H1 (cell line): Measurements from ENCODE around the gene CLRN1. TPM values are rescaled to one million over a fixed set of nuclear protein-coding genes. Genes with fewer than 3 reads are reported as not detected.

Source experiments
- CTCF ChIA-PET: fragments of 300-600 bp; sonication (Branson Sonifier 250); formaldehyde crosslinking; loops from one replicate; lab custom pipeline; 2021; ENCODE audit not compliant: partially characterized antibody; lab: Charles Lee
- POLR2A ChIA-PET: fragments of 300-600 bp; sonication (Branson Sonifier 250); formaldehyde crosslinking; loops from one replicate; lab custom pipeline; 2021; ENCODE audit warnings: inconsistent platforms; ENCODE audit not compliant: partially characterized antibody; lab: Charles Lee
- DNase-seq, 2 experiments: peaks; one replicate each; pipeline versions ENCODE4 v3.0.0 to v3.0.0-alpha.2; 2010 to 2022; ENCODE audit warnings: low spot score in 2 of 2, low read depth in 1 of 2, mixed read lengths in 1 of 2
- FAIRE-seq: peaks from 2 replicates; lab custom pipeline; 2011; peaks lifted over from hg19 to GRCh38; lab: Jason Lieb, UNC
- H2AFZ ChIP-seq: 2 replicates; pipeline ENCODE4 v1.8.1; 2012; ENCODE audit warnings: low read length, inconsistent platforms
- H2AK5ac ChIP-seq: 2 replicates; pipeline ENCODE4 v1.6.1; 2013; ENCODE audit warnings: low read depth, low read length
- H2BK120ac ChIP-seq: replicated peaks from 2 replicates; pipeline ENCODE3; 2013; ENCODE audit warnings: low read depth, low read length, inconsistent platforms
- H2BK12ac ChIP-seq: 2 replicates; pipeline ENCODE4 v1.6.1; 2013; ENCODE audit warnings: low read depth, low read length
- H2BK15ac ChIP-seq: 2 replicates; pipeline ENCODE4 v1.6.1; 2013; ENCODE audit warnings: low read length
- H2BK20ac ChIP-seq: 2 replicates; pipeline ENCODE4 v1.6.1; 2013; ENCODE audit warnings: low read length
- H2BK5ac ChIP-seq: 2 replicates; pipeline ENCODE4 v1.6.1; 2013; ENCODE audit warnings: low read depth, low read length
- H3K14ac ChIP-seq: 2 replicates; pipeline ENCODE4 v1.6.1; 2013; ENCODE audit warnings: inconsistent platforms; ENCODE audit not compliant: insufficient read length
- H3K18ac ChIP-seq: 2 replicates; pipeline ENCODE4 v1.6.1; 2013; ENCODE audit warnings: low read length; ENCODE audit errors: extremely low read depth
- H3K23ac ChIP-seq: 2 replicates; pipeline ENCODE4 v1.6.1; 2013; ENCODE audit warnings: inconsistent platforms; ENCODE audit not compliant: insufficient read length
- H3K23me2 ChIP-seq: 2 replicates; pipeline ENCODE4 v1.6.1; 2013; ENCODE audit warnings: low read depth, low read length
- H3K27ac ChIP-seq: 2 replicates; pipeline ENCODE4 v1.6.1; 2011; ENCODE audit warnings: low read depth, low read length, inconsistent platforms
- H3K27me3 ChIP-seq, 4 experiments: replicated peaks in 1 of 4; 1 replicate in 1 of 4; 2 replicates in 3 of 4; pipeline versions ENCODE4 v1.6.1 to v1.8.1; 2011 to 2013; ENCODE audit warnings: low read length in 3 of 4, mild to moderate bottlenecking in 3 of 4, inconsistent platforms in 2 of 4, mixed read lengths in 2 of 4, moderate library complexity in 1 of 4; ENCODE audit not compliant: control insufficient read depth in 3 of 4, insufficient read depth in 3 of 4; ENCODE audit errors: extremely low read depth in 1 of 4
- H3K36me3 ChIP-seq, 4 experiments: 2 replicates each; pipeline versions ENCODE4 v1.6.1 to v1.8.1; 2011 to 2013; ENCODE audit warnings: mild to moderate bottlenecking in 4 of 4, low read length in 3 of 4, moderate library complexity in 2 of 4, control low read depth in 1 of 4, inconsistent platforms in 1 of 4; ENCODE audit not compliant: insufficient read depth in 4 of 4, control insufficient read depth in 2 of 4
- H3K4ac ChIP-seq: replicated peaks from 2 replicates; pipeline ENCODE3; 2013; ENCODE audit warnings: low read length, low read depth, mixed read lengths, inconsistent platforms; ENCODE audit not compliant: insufficient read length
- H3K4me1 ChIP-seq, 4 experiments: replicated peaks in 1 of 4; 1 replicate in 1 of 4; 2 replicates in 3 of 4; pipeline versions ENCODE4 v1.6.1 to v1.8.1; 2011 to 2013; ENCODE audit warnings: low read length in 3 of 4, inconsistent platforms in 2 of 4, mixed read lengths in 1 of 4; ENCODE audit not compliant: insufficient read depth in 4 of 4, control insufficient read depth in 3 of 4
- H3K4me2 ChIP-seq, 2 experiments: 2 replicates each; pipeline versions ENCODE4 v1.6.1 to v1.8.1; 2011 to 2013; ENCODE audit warnings: low read depth in 2 of 2, low read length in 2 of 2, control low read depth in 1 of 2, inconsistent platforms in 1 of 2, mild to moderate bottlenecking in 1 of 2; ENCODE audit not compliant: insufficient read depth in 1 of 2
- H3K4me3 ChIP-seq, 4 experiments: fragments of 200-600, 300-600 bp in 1 of 4; sonication (generic), shearing (Covaris generic), sonication (Bioruptor Twin) in 1 of 4; 2 replicates each; pipeline versions ENCODE4 v1.5.1 to v1.8.1; 2011 to 2016; ENCODE audit warnings: low read length in 4 of 4, low read depth in 3 of 4, control low read depth in 2 of 4, inconsistent platforms in 2 of 4, mild to moderate bottlenecking in 2 of 4, mixed read lengths in 1 of 4, moderate library complexity in 1 of 4; ENCODE audit not compliant: insufficient read depth in 2 of 4; ENCODE audit errors: extremely low read depth in 1 of 4
- H3K56ac ChIP-seq: replicated peaks from 2 replicates; pipeline ENCODE3; 2013; ENCODE audit warnings: low read depth, mild to moderate bottlenecking, mixed read lengths, low read length, inconsistent platforms; ENCODE audit not compliant: insufficient read length
- H3K79me1 ChIP-seq: 2 replicates; pipeline ENCODE4 v1.6.1; 2013; ENCODE audit warnings: low read depth, low read length, control low read depth
- H3K79me2 ChIP-seq, 2 experiments: 2 replicates each; pipeline versions ENCODE4 v1.6.1 to v1.8.1; 2012 to 2013; ENCODE audit warnings: low read length in 2 of 2, mild to moderate bottlenecking in 2 of 2, inconsistent platforms in 1 of 2; ENCODE audit not compliant: insufficient read depth in 2 of 2, control insufficient read depth in 1 of 2
- H3K9ac ChIP-seq, 4 experiments: replicated peaks in 1 of 4; 1 replicate in 1 of 4; 2 replicates in 3 of 4; pipeline versions ENCODE4 v1.6.1 to v1.8.1; 2011 to 2013; ENCODE audit warnings: low read depth in 3 of 4, low read length in 3 of 4, control low read depth in 2 of 4, mild to moderate bottlenecking in 2 of 4, moderate library complexity in 2 of 4, inconsistent platforms in 1 of 4; ENCODE audit errors: extremely low read depth in 1 of 4
- H3K9me3 ChIP-seq, 2 experiments: 2 replicates each; pipeline versions ENCODE4 v1.6.1 to v1.8.1; 2012 to 2013; ENCODE audit warnings: mild to moderate bottlenecking in 2 of 2, moderate library complexity in 2 of 2, control low read depth in 1 of 2, inconsistent platforms in 1 of 2, low read depth in 1 of 2, low read length in 1 of 2, mixed read lengths in 1 of 2; ENCODE audit not compliant: insufficient read depth in 2 of 2
- H4K20me1 ChIP-seq, 2 experiments: replicated peaks in 1 of 2; 2 replicates each; pipeline versions ENCODE3 to v1.8.1; 2011 to 2013; ENCODE audit warnings: inconsistent platforms in 2 of 2, low read length in 2 of 2, mild to moderate bottlenecking in 1 of 2; ENCODE audit not compliant: insufficient read depth in 2 of 2, control insufficient read depth in 1 of 2
- H4K5ac ChIP-seq: 2 replicates; pipeline ENCODE4 v1.6.1; 2013; ENCODE audit warnings: low read length, low read depth, mixed read lengths, inconsistent platforms; ENCODE audit not compliant: insufficient read length
- H4K8ac ChIP-seq: 2 replicates; pipeline ENCODE4 v1.8.0; 2013; ENCODE audit warnings: mild to moderate bottlenecking, moderate library complexity, low read length, inconsistent platforms; ENCODE audit not compliant: insufficient read depth; ENCODE audit errors: extremely low read depth
- H4K91ac ChIP-seq: replicated peaks from 2 replicates; pipeline ENCODE3; 2013; ENCODE audit warnings: low read length, mixed read lengths, inconsistent platforms; ENCODE audit not compliant: insufficient read length
- ASH2L ChIP-seq: fragments of 200-600, 300-600 bp; sonication (generic); IDR thresholded peaks from one replicate; pipeline ENCODE4 v1.7.1; 2017; ENCODE audit warnings: low read length
- CTBP2 ChIP-seq: IDR thresholded peaks from 2 replicates; pipeline ENCODE4 v1.7.0; 2011; ENCODE audit warnings: borderline replicate concordance, mild to moderate bottlenecking, moderate library complexity, mixed read lengths, low read length; ENCODE audit not compliant: insufficient read depth, insufficient read length
- CTCF ChIP-seq, 3 experiments: IDR thresholded peaks; 1 replicate in 2 of 3; 2 replicates in 1 of 3; pipeline versions ENCODE4 v1.5.1 to v1.6.1; 2011; ENCODE audit warnings: low read length in 3 of 3, mild to moderate bottlenecking in 3 of 3, inconsistent platforms in 2 of 3, low read depth in 1 of 3, moderate library complexity in 1 of 3; ENCODE audit not compliant: insufficient read depth in 1 of 3; ENCODE audit errors: control extremely low read depth in 1 of 3
- RBBP5 ChIP-seq: IDR thresholded peaks from 2 replicates; pipeline ENCODE4 v1.7.1; 2012; ENCODE audit warnings: low read depth, mild to moderate bottlenecking, inconsistent platforms, low read length, moderate library complexity, borderline replicate concordance
- SAP30 ChIP-seq: fragments of 300-600 bp; sonication (generic); IDR thresholded peaks from 2 replicates; pipeline ENCODE4 v1.7.1; 2012; ENCODE audit warnings: low read length, moderate library complexity, mild to moderate bottlenecking, inconsistent platforms; ENCODE audit not compliant: insufficient read depth, insufficient replicate concordance
- SP2 ChIP-seq: IDR thresholded peaks from 2 replicates; pipeline ENCODE4 v1.6.1; 2012; ENCODE audit warnings: mild to moderate bottlenecking, low read length, inconsistent platforms
- TBP ChIP-seq: IDR thresholded peaks from 2 replicates; pipeline ENCODE4 v1.6.1; 2011; ENCODE audit warnings: low read depth, low read length, improper control_type of control experiment
- TEAD4 ChIP-seq: IDR thresholded peaks from 2 replicates; pipeline ENCODE4 v1.6.1; 2012; ENCODE audit warnings: low read depth, low read length, inconsistent platforms, mixed read lengths
- WGBS, 2 experiments: shearing (Covaris generic) in 1 of 2; methylation state at CpG; one replicate each; pipeline versions ENCODE4 v1.1.6 to v1.1.7; 2013 to 2015; ENCODE audit warnings: low lambda C conversion rate in 2 of 2, mixed read lengths in 2 of 2, inconsistent platforms in 1 of 2, low coverage in 1 of 2, missing lambda C conversion rate in 1 of 2; ENCODE audit not compliant: insufficient replicate concordance in 2 of 2, insufficient coverage in 1 of 2, insufficient read length in 1 of 2; ENCODE audit errors: extremely low coverage in 1 of 2, missing lambda C conversion rate in 1 of 2; 5-methylcytosine and 5-hydroxymethylcytosine counted together
- polyA plus RNA-seq, 7 experiments: library from polyadenylated mRNA; depleted of rRNA in 3 of 7; stranded (reverse) in 5 of 7; unstranded in 2 of 7; fragments of >200 nt in 5 of 7; fragments of 200-250 nt in 2 of 7; gene quantifications; 1 replicate in 5 of 7; 2 replicates in 1 of 7; 4 replicates in 1 of 7; pipeline versions ENCODE4 v1.2.1 to v1.2.3, GENCODE V29; 2011 to 2013; ENCODE audit warnings: missing spikeins in 2 of 7, mixed read lengths in 2 of 7
- total RNA-seq: library from RNA; stranded (reverse); fragmentation: NEBNext Ultra II Directional; extraction: Animal tissue kit (Norgen Biotek cat#: 25700); gene quantifications from 2 replicates; pipeline ENCODE4 v1.2.1, GENCODE V29; 2021

CLRN1 gene
- total and polyA plus RNA-seq, 2 of the 8 experiments (the other 6 are each of a cell fraction or from before 2014, with no cell fraction given) = 0.20 to 0.35 TPM

- no peak overlapping the region for H4K8ac ChIP-seq
- FAIRE-seq = no peak
- WGBS, 2 experiments = 95% methylated on average over 2 of the region's 2 CpGs; no CpG with 5 or more reads in 1 of the 2 experiments
- no peak overlapping the region for H3K27ac ChIP-seq
- H3K9ac ChIP-seq = no peak overlapping the region
- no peaks in the 10 kb centered on the region for H3K79me2 ChIP-seq
- TF ChIP-seq RBBP5 = no peak
- TF ChIP-seq CTCF (IDR thresholded peaks at IDR 0.05; ENCODE audit: control extremely low read depth in 1 of 3, insufficient read depth in 1 of 3, low read depth in 1 of 3, low read length in 3 of 3) = no peak
- TF ChIP-seq ASH2L = no peak
- TF ChIP-seq TEAD4 = no peak
- TF ChIP-seq SP2 = no peak
- TF ChIP-seq CTBP2 = no peak
- TF ChIP-seq SAP30 = no peak
- no peak for TF ChIP-seq TBP
- no peaks in the 10 kb centered on the region for H4K20me1 ChIP-seq
- no peak overlapping the region for H4K91ac ChIP-seq
- H3K18ac ChIP-seq = no peak overlapping the region
- no peak for DNase-seq
- H3K79me1 ChIP-seq = no peaks in the 10 kb centered on the region
- H3K27me3 ChIP-seq = no peaks in the 10 kb centered on the region
- no peak overlapping the region for H3K56ac ChIP-seq
- no peaks in the 10 kb centered on the region; the same call in 1 of the 2 replicates for H3K23me2 ChIP-seq
- no peak overlapping the region for H3K4ac ChIP-seq
- H2BK20ac ChIP-seq = no peak overlapping the region
- H3K9me3 ChIP-seq = no peaks in the 10 kb centered on the region
- no peak overlapping the region for H2AFZ ChIP-seq
- H2AK5ac ChIP-seq = no peak overlapping the region
- ChIA-PET CTCF (no interaction called here), POLR2A (no interaction called here)
- no peak overlapping the region for H2BK12ac ChIP-seq
- no peak overlapping the region for H4K5ac ChIP-seq
- H3K4me1 ChIP-seq = no peaks in the 10 kb centered on the region
- H3K14ac ChIP-seq = no peak overlapping the region
- no peak overlapping the region for H3K23ac ChIP-seq
- no peak overlapping the region for H2BK15ac ChIP-seq
- no peaks in the 10 kb centered on the region for H3K36me3 ChIP-seq
- no peak overlapping the region for H2BK120ac ChIP-seq
- H3K4me2 ChIP-seq = no peak overlapping the region
- no peak overlapping the region for H2BK5ac ChIP-seq
- no peak overlapping the region for H3K4me3 ChIP-seq
Observed at GRCh38 chr3:150936693-150937092, 35.8 kb downstream of the CLRN1 start.
